ENCODE measurements around the gene GHITM. TPM values are rescaled to one million over a fixed set of nuclear protein-coding genes. Genes with fewer than 3 reads are reported as not detected.
"Not testable (repeated sequence)": the region's sequence is repeated elsewhere in the genome, so short reads cannot be mapped to it uniquely, and the experiment has no call there.

Gene GHITM
- total RNA-seq, 1 donor from 2014 or later = 118 TPM

DNA sequence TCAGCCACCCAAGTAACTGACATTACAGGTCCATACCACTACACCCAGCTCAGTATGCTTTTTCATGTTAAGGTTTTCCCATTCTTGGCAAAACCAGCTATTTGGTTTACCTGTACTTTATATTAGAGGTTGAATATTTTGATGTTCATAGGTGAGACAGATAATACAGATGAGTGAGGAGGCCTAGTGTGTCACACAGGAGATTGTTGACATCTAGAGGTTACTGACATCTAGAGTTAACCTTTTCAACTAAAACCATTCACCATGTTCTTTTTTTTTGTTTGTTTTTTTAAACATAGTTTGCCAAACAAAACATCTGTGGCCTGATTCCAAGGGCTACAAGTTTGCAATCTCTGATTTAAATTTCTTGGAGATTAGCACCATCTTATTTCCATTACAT, 8.0 kb downstream of the GHITM start:
- no peak for DNase-seq (ENCODE audit: low spot score)

DNA sequence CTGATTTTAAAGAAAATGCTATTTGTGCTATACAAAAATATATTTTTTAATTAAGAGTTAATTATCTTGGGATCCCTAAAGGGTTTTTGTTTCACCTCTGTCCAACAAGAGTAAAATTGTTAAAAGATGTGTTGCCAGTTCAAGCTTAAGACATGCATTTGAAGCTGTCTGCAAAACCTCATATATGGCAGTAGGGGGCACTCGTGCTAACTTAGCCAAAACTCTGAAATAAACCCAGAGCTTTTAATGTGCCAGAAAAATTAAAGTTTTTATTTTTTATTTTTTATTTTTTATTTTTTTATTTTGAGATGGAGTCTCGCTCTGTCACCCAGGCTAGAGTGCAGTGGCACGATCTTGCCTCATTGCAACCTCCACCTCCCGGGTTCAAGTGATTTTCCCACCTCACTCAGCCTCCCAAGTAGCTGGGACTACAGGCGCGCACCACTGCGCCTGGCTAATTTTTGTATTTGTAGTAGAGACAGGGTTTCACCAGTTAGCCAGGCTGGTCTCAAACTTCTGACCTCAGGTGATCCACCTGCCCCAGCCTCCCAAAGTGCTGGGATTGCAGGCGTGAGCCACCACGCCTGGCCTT, 8.8 kb downstream of the GHITM start:
- DNase-seq (ENCODE audit: low spot score) = peak; percentile 22

DNA sequence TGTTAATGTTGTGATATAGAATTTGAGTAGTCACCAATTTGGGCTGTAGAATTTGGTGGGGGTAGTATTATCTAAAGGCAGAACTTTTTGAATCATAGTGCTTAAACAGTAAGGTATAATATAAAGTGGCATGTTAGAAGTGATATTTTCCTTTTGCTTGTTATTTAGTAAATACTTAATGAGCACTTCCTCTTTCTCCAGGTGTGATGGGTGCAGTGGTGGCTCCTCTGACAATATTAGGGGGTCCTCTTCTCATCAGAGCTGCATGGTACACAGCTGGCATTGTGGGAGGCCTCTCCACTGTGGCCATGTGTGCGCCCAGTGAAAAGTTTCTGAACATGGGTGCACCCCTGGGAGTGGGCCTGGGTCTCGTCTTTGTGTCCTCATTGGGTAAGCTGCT, 10.5 kb downstream of the GHITM start:
- no peak for DNase-seq (ENCODE audit: low spot score)

DNA sequence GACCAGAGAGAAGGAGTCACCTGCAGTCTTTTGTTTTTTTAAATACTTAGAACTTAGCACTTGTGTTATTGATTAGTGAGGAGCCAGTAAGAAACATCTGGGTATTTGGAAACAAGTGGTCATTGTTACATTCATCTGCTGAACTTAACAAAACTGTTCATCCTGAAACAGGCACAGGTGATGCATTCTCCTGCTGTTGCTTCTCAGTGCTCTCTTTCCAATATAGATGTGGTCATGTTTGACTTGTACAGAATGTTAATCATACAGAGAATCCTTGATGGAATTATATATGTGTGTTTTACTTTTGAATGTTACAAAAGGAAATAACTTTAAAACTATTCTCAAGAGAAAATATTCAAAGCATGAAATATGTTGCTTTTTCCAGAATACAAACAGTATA, 13.5 kb downstream of the GHITM start:
- no peak for DNase-seq (ENCODE audit: low spot score)

DNA sequence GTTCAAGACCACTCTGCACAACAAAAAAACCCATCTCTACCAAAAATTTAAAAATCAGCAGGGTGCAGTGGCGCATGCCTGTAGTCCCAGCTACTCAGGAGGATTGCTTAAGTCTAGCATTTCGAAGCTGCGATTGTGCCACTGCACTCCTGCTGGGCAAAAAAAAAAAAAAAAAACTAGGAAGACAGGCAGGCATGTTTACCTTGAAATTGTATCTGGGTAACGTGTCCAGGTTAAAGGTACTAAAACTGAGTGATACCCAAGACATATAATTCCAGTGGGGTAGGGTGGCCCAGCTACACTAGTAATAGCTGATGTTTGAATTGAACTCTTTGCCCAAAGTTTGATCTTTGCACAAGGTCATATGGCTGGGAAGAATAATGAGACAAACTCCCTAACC, 16.2 kb downstream of the GHITM start:
- no peak for DNase-seq (ENCODE audit: low spot score)

DNA sequence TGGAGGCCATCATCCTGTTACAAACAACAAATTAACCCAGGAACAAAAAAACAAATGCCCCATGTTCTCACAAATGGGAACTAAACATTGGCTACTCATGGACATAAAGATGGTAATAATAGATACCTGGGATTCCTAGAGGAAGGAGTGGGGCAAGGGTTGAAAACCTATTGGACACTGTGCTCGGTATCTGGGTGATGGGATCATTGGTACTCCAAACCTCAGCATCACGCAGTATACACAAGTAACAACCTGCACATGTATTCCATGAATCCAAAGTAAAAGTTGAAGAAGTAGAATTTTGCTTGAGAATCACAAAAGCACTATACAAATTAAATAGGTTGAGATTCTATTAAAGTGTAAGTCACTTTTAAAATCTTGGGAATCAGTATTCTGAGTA, 16.7 kb downstream of the GHITM start:
- DNase-seq (ENCODE audit: low spot score) = no peak

DNA sequence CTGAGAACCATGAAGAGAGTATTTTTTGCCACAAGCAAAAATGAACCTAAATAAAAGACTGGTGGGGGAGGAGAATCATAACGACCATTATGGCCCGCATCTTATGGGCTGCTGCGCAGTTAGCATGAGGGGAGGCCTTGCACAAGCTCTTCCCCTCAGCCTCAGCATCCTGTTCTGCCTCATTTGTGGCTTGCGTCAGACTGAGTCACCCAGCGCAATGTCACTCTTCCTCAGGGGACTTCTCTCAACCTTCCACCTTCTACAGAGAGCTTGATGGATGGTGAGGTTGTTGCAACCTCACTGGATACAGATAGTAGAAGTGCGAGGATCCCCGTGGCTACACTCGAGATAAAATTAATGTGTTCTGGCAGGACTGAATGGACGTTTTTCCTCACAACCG, 17.5 kb downstream of the GHITM start:
- no peak for DNase-seq (ENCODE audit: low spot score)

DNA sequence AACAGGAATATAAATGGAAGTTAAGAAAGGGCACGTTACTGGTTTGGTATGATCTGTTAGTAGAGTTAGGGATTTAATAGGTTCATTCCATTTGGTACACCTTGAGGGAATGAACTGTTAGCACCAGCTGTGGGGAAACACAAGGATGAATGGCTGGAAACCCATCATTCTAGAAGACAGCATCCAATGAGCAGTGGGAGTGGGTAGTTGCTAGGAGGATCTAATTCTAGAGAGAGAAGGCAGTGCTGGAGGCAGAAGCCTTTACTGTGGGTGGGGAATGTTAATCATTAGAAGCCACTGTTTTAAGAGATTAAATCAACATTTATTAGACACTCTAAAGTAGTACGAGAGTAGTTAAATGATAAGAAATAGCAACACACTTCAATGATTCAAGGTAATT, 18.8 kb downstream of the GHITM start:
- no peak for DNase-seq (ENCODE audit: low spot score)

DNA sequence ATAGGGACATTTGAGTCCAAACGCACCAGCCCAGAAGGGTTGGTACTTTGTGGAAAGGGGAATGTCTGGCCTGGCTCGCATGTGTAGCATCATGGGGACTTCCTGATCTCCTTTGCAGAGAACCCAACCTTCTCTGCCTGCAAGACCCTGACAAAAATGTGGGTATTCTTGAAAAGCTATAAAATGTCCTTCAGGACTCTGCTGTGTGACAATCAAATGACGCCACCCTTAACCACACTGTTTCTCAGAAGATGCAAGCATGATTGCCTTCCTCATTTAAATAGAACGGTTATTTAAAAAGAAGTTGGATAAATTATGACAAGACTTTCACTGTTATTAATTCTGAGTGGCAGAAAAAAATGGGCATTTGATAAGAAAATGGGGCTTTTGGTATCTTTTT, 19.2 kb downstream of the GHITM start:
- no peak for DNase-seq (ENCODE audit: low spot score)

DNA sequence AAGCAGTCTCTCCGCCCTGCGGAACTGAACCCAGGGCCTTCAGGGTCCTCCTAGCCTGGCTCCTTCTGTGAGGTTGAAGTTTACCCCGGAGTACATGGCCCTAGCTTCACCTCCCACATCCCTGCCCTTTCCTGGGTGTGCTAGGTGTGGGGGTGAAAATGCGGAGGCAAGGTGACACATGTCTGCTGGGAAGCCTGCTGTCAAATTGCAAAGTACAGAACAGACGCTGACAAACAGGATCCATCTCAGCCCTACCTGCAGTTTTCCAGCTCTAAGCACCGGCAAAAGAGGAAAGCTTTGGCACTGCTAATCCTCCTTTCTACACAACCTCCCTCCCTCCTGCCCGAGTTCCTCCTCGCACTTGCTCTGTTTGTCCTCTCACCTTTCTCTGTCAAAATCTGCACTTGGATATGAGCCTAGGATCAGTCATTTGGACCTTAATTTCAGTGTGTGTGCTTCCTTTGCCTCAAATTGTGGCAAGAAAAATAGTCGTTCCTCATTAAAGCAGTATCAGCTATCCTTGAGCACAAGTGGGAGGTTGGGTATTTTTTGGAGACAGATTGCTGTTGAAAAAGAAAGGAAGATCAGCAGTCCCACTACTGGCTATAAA, 19.9 kb downstream of the GHITM start:
- no peak for DNase-seq (ENCODE audit: low spot score)

DNA sequence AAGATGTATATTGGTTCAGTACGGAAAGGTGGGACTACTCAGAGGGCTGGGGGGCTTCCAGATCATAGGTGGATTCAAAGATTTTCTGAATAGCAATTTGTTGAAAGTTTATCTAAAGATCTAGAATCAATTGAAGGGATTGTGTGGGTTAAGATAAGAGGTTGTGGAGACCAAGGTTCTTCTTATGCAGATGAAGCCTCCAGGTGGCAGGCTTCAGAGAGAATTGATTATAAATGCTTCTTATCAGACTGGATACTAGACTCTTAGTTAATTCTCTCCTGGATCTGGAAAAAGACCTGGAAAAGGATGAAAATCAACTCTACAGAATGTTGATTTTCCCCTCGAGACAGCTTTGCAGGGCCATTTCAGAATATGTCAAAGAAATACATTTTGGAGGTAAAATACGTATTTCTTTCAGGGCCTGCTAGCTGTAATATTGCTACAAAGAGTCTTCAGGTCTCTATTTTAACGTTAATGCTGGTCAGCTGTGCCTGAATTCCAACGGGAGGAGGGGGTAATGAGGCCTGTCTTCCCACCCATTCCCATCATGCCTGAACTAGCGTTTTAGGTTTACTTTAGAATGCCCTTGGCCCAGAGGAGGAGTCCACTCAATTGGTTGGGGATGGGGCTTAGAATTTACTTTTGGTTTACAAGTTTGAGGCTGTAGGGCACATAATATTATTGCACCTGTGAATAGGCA, 21.5 kb downstream of the GHITM start:
- no peak for DNase-seq (ENCODE audit: low spot score)

DNA sequence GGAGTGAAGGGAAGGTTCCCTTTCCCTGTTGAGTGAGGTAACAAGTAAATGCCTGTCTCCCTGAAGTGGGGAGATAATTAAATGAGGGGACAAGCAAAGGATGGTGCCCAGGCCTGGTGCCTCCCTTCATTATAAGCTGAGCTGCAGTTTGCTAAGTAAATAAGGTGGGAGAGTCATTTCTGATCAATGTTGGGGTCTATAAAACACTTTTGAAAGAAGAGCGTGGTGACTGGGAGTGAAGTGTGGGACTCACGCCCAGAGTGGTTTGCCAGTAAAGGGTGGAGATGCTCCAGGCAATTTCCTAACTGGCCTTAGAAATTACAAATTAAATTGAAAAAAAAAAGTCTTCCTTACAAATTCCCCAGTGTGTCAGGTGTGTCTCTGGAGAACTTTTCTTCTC, 24.7 kb downstream of the GHITM start:
- no peak for DNase-seq (ENCODE audit: low spot score)

DNA sequence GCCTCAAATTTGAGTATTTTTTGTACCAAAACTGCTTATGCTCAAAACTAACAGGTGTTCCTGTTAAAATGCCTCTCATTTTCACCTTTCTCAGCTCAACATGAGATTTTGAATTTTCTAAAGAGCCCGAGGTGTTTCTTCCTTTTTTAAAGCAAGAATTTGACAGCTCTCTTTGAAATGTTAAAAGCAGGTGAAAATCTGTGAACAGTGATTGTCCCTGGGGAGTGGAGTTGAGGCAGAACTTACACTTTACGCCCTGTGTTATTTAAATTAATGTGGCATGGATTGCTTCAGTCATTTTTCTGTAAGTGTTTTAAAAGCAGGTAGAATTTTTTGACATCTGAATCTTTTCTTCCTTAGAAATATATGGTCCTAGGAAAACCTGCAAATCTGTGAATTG, 25.1 kb downstream of the GHITM start:
- DNase-seq (ENCODE audit: low spot score) = no peak

DNA sequence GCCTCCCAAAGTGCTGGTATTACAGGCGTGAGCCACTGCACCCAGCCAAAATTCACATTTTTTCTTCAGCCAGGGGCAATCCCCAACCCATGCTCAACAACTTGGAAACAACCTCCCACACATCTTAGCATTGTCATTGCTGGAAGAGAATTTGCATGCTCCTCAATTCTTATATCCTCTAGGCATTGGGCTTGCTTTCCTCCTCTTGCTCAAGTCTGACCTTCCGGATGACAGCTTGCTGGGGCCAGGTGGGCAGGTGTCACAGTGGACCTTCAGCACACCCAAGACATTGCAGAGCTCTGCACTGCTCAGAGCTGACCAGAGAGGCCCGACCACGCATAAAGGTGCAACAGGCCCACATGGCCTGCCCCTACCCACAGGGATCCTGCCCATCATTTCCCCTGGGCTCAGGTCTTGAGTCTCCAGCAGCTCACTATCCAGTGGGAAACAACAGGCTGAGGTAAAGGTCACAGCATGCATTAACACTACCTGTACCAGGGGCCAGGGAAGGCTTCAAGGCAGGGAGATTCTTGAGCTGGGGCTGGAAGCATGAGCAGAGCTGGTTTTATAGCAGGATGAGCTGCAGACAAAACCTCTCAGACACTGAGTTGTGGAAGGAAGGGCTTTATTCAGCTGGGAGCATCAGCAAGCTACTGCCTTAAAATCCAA, 27.4 kb downstream of the GHITM start:
- DNase-seq (ENCODE audit: low spot score) = no peak

DNA sequence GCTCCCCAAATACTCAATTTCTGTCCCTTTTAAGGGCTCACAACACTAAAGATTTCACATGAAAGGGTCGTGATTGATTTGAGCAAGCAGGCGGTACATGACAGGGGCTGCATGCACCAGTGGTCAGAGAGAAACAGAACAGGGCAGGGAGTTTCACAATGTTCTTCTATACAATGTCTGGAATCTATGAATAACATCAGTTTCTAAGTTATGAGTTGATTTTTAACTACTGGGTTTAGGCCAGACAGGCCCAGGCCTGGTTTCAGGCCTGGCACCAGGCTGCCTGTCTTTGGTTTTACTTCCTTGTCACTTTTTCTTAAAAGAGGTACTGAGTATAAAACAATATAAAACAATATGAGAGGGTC, 28.0 kb downstream of the GHITM start:
- not testable (repeated sequence) for DNase-seq (ENCODE audit: low spot score)

DNA sequence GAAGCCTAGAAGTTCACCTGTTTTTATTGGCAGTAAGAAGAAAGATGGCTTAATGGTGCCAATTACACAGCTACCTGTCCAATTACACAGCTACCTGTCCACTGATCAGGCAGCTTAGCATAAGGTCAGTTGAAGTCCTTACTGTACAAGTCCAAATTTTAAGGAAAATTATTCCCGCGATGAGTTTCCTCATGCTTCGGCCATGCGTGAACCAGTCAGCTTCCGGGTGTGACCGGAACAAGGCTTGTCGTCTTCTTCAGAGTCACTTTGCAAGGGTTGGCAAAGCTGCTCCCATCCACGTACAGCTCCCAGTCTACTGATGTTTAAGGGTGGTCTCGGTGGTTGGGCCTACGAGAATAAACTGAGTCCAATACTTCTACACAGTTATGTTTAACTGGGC, 29.1 kb downstream of the GHITM start:
- DNase-seq (ENCODE audit: low spot score) = not testable (repeated sequence)

DNA sequence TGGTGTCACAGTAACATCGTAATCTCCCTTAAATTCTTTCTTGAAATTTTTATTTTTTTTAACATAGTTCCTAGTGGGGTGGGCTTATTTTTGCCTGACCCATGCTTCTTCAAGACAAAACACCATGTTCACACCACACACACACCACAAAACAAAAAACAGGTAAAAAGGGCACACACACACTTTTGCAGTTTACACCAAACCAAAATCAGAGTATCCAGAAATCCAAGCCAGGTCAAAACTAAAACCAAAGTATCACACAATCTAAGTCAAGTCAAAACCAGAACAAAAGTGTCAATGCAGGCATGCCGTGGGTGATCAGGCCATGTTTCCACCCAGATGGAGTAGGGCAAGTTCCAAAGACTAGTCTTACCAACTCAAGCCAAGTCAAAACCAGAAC, 31.9 kb downstream of the GHITM start:
- not testable (repeated sequence) for DNase-seq (ENCODE audit: low spot score)

DNA sequence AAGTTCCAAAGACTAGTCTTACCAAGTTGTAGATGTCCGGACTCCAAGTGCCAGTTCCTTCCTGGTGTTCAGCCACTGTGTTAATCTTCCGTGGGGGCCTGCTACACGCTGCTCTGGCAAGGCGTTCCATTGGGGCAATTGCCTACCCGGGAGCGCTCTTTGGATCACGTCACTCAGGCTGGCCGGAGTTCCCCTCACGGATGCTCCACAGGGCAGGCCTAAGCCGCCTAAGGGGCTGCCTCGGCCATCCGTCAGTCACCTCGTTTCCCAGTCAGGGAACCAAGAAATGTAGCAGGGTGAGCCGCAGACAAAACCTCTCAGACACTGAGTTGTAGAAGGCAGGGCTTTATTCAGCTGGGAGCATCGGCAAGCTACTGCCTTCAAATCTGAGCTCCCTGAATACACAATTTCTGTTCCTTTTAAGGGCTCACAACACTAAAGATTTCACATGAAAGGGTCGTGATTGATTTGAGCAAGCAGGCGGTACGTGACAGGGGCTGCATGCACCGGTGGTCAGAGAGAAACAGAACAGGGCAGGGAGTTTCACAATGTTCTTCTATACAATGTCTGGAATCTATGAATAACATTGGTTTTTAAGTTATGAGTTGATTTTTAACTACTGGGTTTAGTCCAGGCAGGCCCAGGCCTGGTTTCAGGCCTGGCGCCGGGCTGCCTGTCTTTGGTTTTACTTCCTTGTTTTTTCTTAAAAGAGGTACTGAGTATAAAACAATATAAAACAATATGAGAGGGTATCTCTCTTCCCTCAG, 32.6 kb downstream of the GHITM start:
- DNase-seq (ENCODE audit: low spot score) = peak; percentile 15

DNA sequence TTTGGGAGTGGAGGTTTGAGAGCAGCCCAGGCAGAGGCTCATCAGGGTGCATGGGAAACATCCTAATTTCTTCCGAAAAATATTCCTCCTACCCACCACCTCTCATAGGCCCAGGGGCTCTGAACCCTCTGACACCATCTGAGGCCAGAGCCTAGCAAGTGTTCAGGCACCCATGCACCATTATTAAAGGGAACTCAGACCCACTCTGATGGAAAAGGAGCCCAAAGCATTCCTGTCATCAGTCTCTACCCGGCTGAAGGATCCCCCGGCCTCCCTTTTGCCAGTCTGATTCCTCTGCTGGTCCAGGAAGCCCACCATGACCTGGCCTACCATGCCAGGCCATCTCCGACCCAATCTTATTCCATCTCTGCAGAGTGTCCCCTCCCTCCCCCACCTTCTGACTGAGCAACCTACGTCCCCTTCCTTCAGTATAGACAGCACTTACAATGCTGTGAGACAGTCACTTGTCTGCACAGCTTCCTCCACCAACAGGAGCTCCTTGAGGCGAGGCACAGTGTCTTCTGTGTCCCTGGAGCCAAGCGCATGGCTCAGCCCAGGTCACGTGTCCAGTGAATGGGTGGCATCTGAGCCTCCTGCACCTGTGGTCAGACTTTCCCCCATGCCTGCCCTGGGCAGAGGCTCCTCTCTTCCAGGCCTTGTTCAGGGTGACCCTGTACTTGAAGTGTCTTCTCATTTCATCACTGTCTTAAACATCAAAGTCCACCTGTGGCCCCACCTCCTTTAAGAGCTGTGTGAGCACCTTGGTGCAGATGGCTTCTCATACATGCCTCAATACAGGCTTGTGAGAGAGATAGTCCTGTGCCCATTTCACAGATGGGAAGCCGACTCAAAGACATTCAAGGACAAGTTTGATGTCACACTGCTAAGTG, 33.4 kb downstream of the GHITM start:
- no peak for DNase-seq (ENCODE audit: low spot score)

DNA sequence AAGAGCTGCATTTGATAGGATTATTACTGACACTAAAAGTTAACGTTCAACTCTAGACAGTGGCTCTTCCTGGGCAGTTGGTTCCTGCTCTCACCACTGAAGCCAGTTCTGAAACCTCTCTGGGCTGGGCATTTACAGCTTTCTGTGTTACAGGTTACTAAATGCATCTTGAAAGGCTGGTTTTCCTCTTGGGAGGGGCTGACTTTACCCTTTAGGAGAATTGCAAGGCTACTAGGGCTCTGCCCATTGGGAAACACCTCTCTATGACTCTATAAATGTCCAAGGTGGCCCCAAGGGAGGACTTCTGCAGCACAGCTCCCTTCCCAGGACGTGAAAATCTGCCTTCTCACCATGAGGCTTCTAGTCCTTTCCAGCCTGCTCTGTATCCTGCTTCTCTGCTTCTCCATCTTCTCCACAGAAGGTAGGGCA, 34.2 kb downstream of the GHITM start, which contains the start of gene GPR15LG:
TSS of gene GPR15LG (plus strand) at position 301 of the 429 bp plus-strand sequence. CDS start at position 352, 51 bp downstream.
- DNase-seq (ENCODE audit: low spot score) = no peak

DNA sequence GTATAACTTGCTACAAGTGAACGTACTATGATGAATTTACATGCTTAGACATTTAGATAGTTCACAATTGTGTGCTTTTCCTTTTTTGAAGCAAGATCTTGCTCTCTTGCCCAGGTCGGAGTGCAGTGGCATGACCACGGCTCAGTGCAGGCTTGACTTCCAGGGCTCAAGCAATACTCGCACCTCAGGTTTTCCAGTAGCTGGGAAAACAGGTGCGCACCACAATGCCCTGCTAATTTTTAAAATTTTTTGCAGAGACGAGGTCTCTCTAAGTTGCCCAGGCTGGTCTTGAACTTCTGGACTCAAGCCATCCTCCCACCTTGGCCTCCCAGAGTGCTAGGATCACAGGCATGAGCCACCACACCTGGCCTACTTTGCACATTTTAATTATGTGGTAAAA, 36.1 kb downstream of the GHITM start:
- no peak for DNase-seq (ENCODE audit: low spot score)
